ENCODE measurements around the gene LYG1. TPM values are rescaled to one million over a fixed set of nuclear protein-coding genes. Genes with fewer than 3 reads are reported as not detected.
"Not testable (repeated sequence)": the region's sequence is repeated elsewhere in the genome, so short reads cannot be mapped to it uniquely, and the experiment has no call there.

Gene LYG1
- total and polyA plus RNA-seq, 4 donors = 0.80 to 2.7 (median 1.0) TPM

DNA sequence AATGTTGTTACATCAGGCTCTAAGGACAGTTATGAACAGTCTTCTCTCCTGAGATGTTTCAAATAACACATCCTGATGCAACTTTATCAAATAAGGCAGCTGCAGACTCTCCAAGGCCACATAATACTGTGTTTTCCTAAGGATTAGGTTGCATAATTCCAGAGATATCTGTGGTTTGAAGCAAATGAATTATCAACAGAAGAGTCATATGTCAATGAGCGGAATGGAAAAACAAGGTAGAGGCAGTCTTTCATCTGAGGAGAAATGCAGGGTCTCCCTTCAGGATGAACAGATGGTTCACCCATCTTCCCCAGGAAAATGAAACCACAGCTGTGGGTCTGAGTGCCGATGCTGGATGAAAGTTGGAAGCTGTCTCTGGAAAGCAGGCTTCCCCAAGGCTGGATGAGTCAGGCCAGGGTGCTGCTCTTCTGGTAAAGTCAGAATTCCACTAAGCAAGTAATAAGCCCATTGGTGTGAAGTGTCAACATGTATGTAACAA, 22.2 kb downstream of the LYG1 start:
- TF ChIP-seq CTCF (IDR thresholded peaks at IDR 0.05; ENCODE audit: control extremely low read depth, extremely low read depth) = no peak
- H3K27me3 ChIP-seq (ENCODE audit: control insufficient read depth in 3 of 3, insufficient read depth in 3 of 3, low read length in 2 of 3) = no peaks in the 10 kb centered on the region
- DNase-seq (no peak), ATAC-seq (ENCODE audit: insufficient read depth, low FRiP score) (no peak)
- no peaks in the 10 kb centered on the region for H3K4me1 ChIP-seq (ENCODE audit: control insufficient read depth in 5 of 5, insufficient read depth in 5 of 5, low read length in 5 of 5)
- peaks cover 0 to 3% (median 0%) of the 10 kb centered on the region in 4 donors for H3K36me3 ChIP-seq (ENCODE audit: control insufficient read depth in 4 of 4, insufficient read depth in 4 of 4, low read length in 4 of 4)
- 88 to 94% methylated on average over 2 of the region's 2 CpGs for WGBS, 2 donors
- H3K4me3 ChIP-seq = no peak overlapping the region
- H3K9me3 ChIP-seq (ENCODE audit: control insufficient read depth in 4 of 4, insufficient read depth in 3 of 4, low read length in 3 of 4) = peaks cover 0 to 5% (median 0%) of the 10 kb centered on the region in 4 donors
- no peak overlapping the region for H3K27ac ChIP-seq (ENCODE audit: low read depth in 1 of 2, low read length in 1 of 2)
- H3K9ac ChIP-seq (ENCODE audit: insufficient read depth in 1 of 2, low read length in 2 of 2) = no peak overlapping the region

DNA sequence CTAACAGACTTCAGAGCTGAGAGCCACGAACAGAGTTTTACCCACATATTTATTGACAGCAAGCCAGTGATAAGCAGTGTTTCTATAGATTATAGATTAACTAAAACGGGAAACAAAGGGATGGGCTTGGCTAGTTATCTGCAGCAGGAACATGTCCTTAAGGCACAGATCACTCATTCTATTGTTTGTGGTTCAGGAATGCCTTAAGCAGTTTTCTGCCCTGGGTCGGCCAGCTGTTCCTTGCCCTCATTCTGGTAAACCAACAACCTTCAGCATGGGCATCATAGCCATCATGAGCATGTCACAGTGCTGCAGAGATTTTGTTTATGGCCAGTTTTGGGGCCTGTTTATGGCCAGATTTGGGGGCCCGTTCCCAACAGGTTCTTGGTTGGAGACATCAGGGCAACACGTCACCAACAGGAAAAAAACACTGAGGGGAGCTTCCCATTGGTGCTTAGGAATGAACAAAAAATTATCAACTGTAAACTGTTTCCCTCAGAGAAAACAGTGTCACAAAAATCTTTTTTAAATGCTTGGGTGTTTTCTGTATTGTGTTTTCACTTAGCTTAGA, 22.7 kb downstream of the LYG1 start:
- H3K27ac ChIP-seq (ENCODE audit: low read depth in 1 of 2, low read length in 1 of 2) = not testable (repeated sequence)

GRCh38 chr2:99275882-99276281, 25.1 kb downstream of the LYG1 start:
- Histone ChIP-seq H3K9me3 (ENCODE audit: control insufficient read depth in 4 of 4, insufficient read depth in 3 of 4, low read length in 3 of 4) (peaks cover 0 to 5% (median under 1%) of the 10 kb centered on the region in 4 donors), H3K4me3 (no peak overlapping the region), H3K4me1 (ENCODE audit: control insufficient read depth in 5 of 5, insufficient read depth in 5 of 5, low read length in 5 of 5) (no peaks in the 10 kb centered on the region), H3K27ac (ENCODE audit: low read depth in 1 of 2, low read length in 1 of 2) (no peak overlapping the region), H3K36me3 (ENCODE audit: control insufficient read depth in 4 of 4, insufficient read depth in 4 of 4, low read length in 4 of 4) (no peaks in the 10 kb centered on the region), H3K27me3 (ENCODE audit: control insufficient read depth in 3 of 3, insufficient read depth in 3 of 3, low read length in 2 of 3) (no peaks in the 10 kb centered on the region), H3K9ac (ENCODE audit: insufficient read depth in 1 of 2, low read length in 2 of 2) (no peak overlapping the region)
- peak in 1 of 3 donors; percentile 7 for DNase-seq
- ATAC-seq (ENCODE audit: insufficient read depth, low FRiP score) = no peak
- WGBS, 2 donors = 56 to 64% methylated on average over 7 of the region's 7 CpGs
- no peak for TF ChIP-seq CTCF (IDR thresholded peaks at IDR 0.05; ENCODE audit: control extremely low read depth, extremely low read depth)

More for the DNA sequence above, 22.7 kb downstream of the LYG1 start:
- 96 to 98% methylated on average over 5 of the region's 5 CpGs for WGBS, 2 donors
- H3K36me3 ChIP-seq (ENCODE audit: control insufficient read depth in 4 of 4, insufficient read depth in 4 of 4, low read length in 4 of 4); H3K4me1 ChIP-seq (ENCODE audit: control insufficient read depth in 5 of 5, insufficient read depth in 5 of 5, low read length in 5 of 5); ATAC-seq (ENCODE audit: insufficient read depth, low FRiP score); H3K9me3 ChIP-seq (ENCODE audit: control insufficient read depth in 4 of 4, insufficient read depth in 3 of 4, low read length in 3 of 4); H3K27me3 ChIP-seq (ENCODE audit: control insufficient read depth in 3 of 3, insufficient read depth in 3 of 3, low read length in 2 of 3); H3K9ac ChIP-seq (ENCODE audit: insufficient read depth in 1 of 2, low read length in 2 of 2); H3K4me3 ChIP-seq; DNase-seq: not testable (repeated sequence)

DNA sequence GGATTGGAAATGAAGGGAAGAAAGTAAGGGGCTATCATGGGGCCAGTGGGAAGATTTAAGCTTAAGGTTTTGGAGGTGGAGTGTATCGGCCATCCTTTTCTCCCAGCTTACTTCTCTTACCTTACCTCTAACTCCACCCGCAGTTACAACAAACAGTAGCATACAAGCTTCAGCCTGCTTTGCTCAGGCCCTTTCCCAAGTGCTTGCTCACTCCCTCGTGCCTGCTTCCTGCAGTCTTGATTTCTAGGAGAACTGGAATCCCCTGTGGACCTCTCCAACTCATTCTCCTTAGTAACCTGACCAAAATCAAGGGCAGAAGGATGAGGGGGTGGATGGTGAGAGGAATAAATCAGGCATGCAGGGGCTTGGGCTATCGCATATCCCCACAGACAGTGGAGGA, 39.8 kb downstream of the LYG1 start:
- Histone ChIP-seq H3K4me1 (ENCODE audit: control insufficient read depth in 5 of 5, insufficient read depth in 5 of 5, low read length in 5 of 5) (no peaks in the 10 kb centered on the region), H3K27me3 (ENCODE audit: control insufficient read depth in 3 of 3, insufficient read depth in 3 of 3, low read length in 2 of 3) (no peaks in the 10 kb centered on the region), H3K9me3 (ENCODE audit: control insufficient read depth in 4 of 4, insufficient read depth in 3 of 4, low read length in 3 of 4) (no peaks in the 10 kb centered on the region), H3K4me3 (no peak overlapping the region), H3K36me3 (ENCODE audit: control insufficient read depth in 4 of 4, insufficient read depth in 4 of 4, low read length in 4 of 4) (no peaks in the 10 kb centered on the region), H3K9ac (ENCODE audit: insufficient read depth in 1 of 2, low read length in 2 of 2) (no peak overlapping the region), H3K27ac (ENCODE audit: low read depth in 1 of 2, low read length in 1 of 2) (no peak overlapping the region)
- no peak for ATAC-seq (ENCODE audit: insufficient read depth, low FRiP score)
- DNase-seq = no peak
- TF ChIP-seq CTCF (IDR thresholded peaks at IDR 0.05; ENCODE audit: control extremely low read depth, extremely low read depth) = no peak
- 79 to 84% methylated on average over 4 of the region's 4 CpGs for WGBS, 2 donors

Measured in lung (tissue), 12 donors.